HG02943 (cell line): ENCODE data around the gene DRG1.
"Not testable (repeated sequence)": the region's sequence is repeated elsewhere in the genome, so short reads cannot be mapped to it uniquely, and the experiment has no call there.

Experiments used
- ATAC-seq: cut with Tn5 transposase; IDR thresholded peaks from one replicate; pipeline ENCODE4 v1.9.1; 2021; ENCODE audit warnings: mild to moderate bottlenecking, low read depth, moderate library complexity; ENCODE audit not compliant: unreplicated experiment

The DRG1 gene

GRCh38 chr22:31441652-31442051, 42.2 kb downstream of the DRG1 start:
- no peak for ATAC-seq

GRCh38 chr22:31442768-31443489, 43.5 kb downstream of the DRG1 start:
- ATAC-seq = no peak

GRCh38 chr22:31443516-31443915, 44.1 kb downstream of the DRG1 start:
- no peak for ATAC-seq

- ATAC-seq = no peak
Measured at GRCh38 chr22:31445642-31446041, 46.2 kb downstream of the DRG1 start.

- no peak for ATAC-seq
Measured at GRCh38 chr22:31446208-31446607, 46.8 kb downstream of the DRG1 start.

- ATAC-seq = no peak
Measured at GRCh38 chr22:31446767-31447166, 47.4 kb downstream of the DRG1 start.

- no peak for ATAC-seq
Measured at GRCh38 chr22:31447337-31447736, 47.9 kb downstream of the DRG1 start.

GRCh38 chr22:31448382-31448781, 49.0 kb downstream of the DRG1 start:
- no peak for ATAC-seq

GRCh38 chr22:31449506-31449905, 50.1 kb downstream of the DRG1 start:
- ATAC-seq = no peak

- no peak for ATAC-seq
Measured at GRCh38 chr22:31451709-31452571, 52.5 kb downstream of the DRG1 start.

GRCh38 chr22:31461699-31462098, 62.3 kb downstream of the DRG1 start:
- ATAC-seq = no peak

GRCh38 chr22:31465307-31465706, 65.9 kb downstream of the DRG1 start:
- no peak for ATAC-seq

GRCh38 chr22:31474743-31475142, 75.3 kb downstream of the DRG1 start:
- ATAC-seq = no peak

GRCh38 chr22:31475800-31476199, 76.4 kb downstream of the DRG1 start:
- ATAC-seq = no peak

- no peak for ATAC-seq
Measured at GRCh38 chr22:31477329-31477728, 77.9 kb downstream of the DRG1 start.

- ATAC-seq = no peak
Measured at GRCh38 chr22:31481129-31481528, 81.7 kb downstream of the DRG1 start.

GRCh38 chr22:31482470-31482869, 83.1 kb downstream of the DRG1 start:
- not testable (repeated sequence) for ATAC-seq
